HTERT RPE-1 (cell line): ENCODE data around the gene HMGN4.
"Not testable (repeated sequence)": the region's sequence is repeated elsewhere in the genome, so short reads cannot be mapped to it uniquely, and the experiment has no call there.

Experiments
- in situ Hi-C: fragments of 300-500 bp; cut with MboI; formaldehyde crosslinking; loops from 4 replicates; pipeline ENCODE4 v1.14.3; 2020; ENCODE audit warnings: low sequenced_read_pairs

Gene HMGN4

GRCh38 chr6:26521600-26522391 is 16.4 kb upstream of the HMGN4 start:
- in situ Hi-C loops: no loop called here

- in situ Hi-C loops: not testable (repeated sequence)
These were observed 15.5 kb upstream of the HMGN4 start for GRCh38 chr6:26522486-26523228.

GRCh38 chr6:26524314-26524713 is 13.9 kb upstream of the HMGN4 start:
- in situ Hi-C loops: not testable (repeated sequence)

GRCh38 chr6:26524722-26525370 is 13.3 kb upstream of the HMGN4 start:
- in situ Hi-C loops: loop anchor here (25.0 kb wide), 1 partner anchor 188 kb away; no protein-coding TSS in a partner anchor

- in situ Hi-C loops: loop anchor here (25.0 kb wide), 1 partner anchor 189 kb away; no protein-coding TSS in a partner anchor
These were observed 12.3 kb upstream of the HMGN4 start for GRCh38 chr6:26525838-26526237.

GRCh38 chr6:26526928-26527327 is 11.2 kb upstream of the HMGN4 start:
- in situ Hi-C loops: loop anchor here (25.0 kb wide), 1 partner anchor 190 kb away; no protein-coding TSS in a partner anchor

GRCh38 chr6:26530203-26530602 is 8.0 kb upstream of the HMGN4 start:
- in situ Hi-C loops: loop anchor here (25.0 kb wide), 1 partner anchor 193 kb away; no protein-coding TSS in a partner anchor

- in situ Hi-C loops: loop anchor here (25.0 kb wide), 1 partner anchor 195 kb away; no protein-coding TSS in a partner anchor
These were observed 6.3 kb upstream of the HMGN4 start for GRCh38 chr6:26531897-26532296.

GRCh38 chr6:26532699-26533531 is 5.3 kb upstream of the HMGN4 start:
- in situ Hi-C loops: loop anchor here (25.0 kb wide), 1 partner anchor 196 kb away; no protein-coding TSS in a partner anchor

GRCh38 chr6:26533532-26533931 is 4.6 kb upstream of the HMGN4 start:
- in situ Hi-C loops: loop anchor here (25.0 kb wide), 1 partner anchor 196 kb away; no protein-coding TSS in a partner anchor

GRCh38 chr6:26534681-26535465 is 3.3 kb upstream of the HMGN4 start:
- in situ Hi-C loops: loop anchor here (25.0 kb wide), 1 partner anchor 198 kb away; no protein-coding TSS in a partner anchor

GRCh38 chr6:26536571-26537159 is 1.5 kb upstream of the HMGN4 start:
- in situ Hi-C loops: loop anchor here (25.0 kb wide), 1 partner anchor 199 kb away; no protein-coding TSS in a partner anchor

- in situ Hi-C loops: loop anchor here (25.0 kb wide), 1 partner anchor 200 kb away; no protein-coding TSS in a partner anchor
These were observed 863 bp upstream of the HMGN4 start for GRCh38 chr6:26537160-26537845.

- in situ Hi-C loops: loop anchor here (25.0 kb wide), 1 partner anchor 201 kb away; no protein-coding TSS in a partner anchor
These were observed 371 bp downstream of the HMGN4 start for GRCh38 chr6:26538572-26538902.

GRCh38 chr6:26539071-26539615 is 977 bp downstream of the HMGN4 start:
- in situ Hi-C loops: loop anchor here (25.0 kb wide), 1 partner anchor 202 kb away; no protein-coding TSS in a partner anchor

GRCh38 chr6:26541579-26541978 is 3.4 kb downstream of the HMGN4 start:
- in situ Hi-C loops: loop anchor here (25.0 kb wide), 1 partner anchor 204 kb away; no protein-coding TSS in a partner anchor

- in situ Hi-C loops: loop anchor here (25.0 kb wide), 1 partner anchor 207 kb away; no protein-coding TSS in a partner anchor
These were observed 5.8 kb downstream of the HMGN4 start for GRCh38 chr6:26543953-26544352.

GRCh38 chr6:26544473-26544872 is 6.3 kb downstream of the HMGN4 start:
- in situ Hi-C loops: loop anchor here (25.0 kb wide), 1 partner anchor 207 kb away; no protein-coding TSS in a partner anchor
